Liver (tissue), 3 donors: ENCODE measurements around the gene FAAP24.
"Not testable (repeated sequence)": the region's sequence is repeated elsewhere in the genome, so short reads cannot be mapped to it uniquely, and the experiment has no call there.

Experiments
- EGR1 ChIP-seq, 2 donors: IDR thresholded peaks; 2 replicates each; pipeline ENCODE4 v1.6.1; 2016 to 2018; ENCODE audit warnings: antibody characterized with exemption in 2 of 2, low read depth in 2 of 2
- TF ChIP-seq, protein P1 (sequence below): fragments of 150-350 bp; IDR thresholded peaks from 2 replicates; pipeline ENCODE4 v1.5.1; 2017; ENCODE audit warnings: improper control_type of control experiment, low read depth, low read length; ENCODE audit not compliant: missing input control
- donor health status: healthy.
- donor health status: healthy.

- TF ChIP-seq EGR1 (IDR thresholded peaks at IDR 0.05; ENCODE audit: low read depth in 2 of 2), result not testable (repeated sequence)
- TF ChIP-seq, protein P1, sequence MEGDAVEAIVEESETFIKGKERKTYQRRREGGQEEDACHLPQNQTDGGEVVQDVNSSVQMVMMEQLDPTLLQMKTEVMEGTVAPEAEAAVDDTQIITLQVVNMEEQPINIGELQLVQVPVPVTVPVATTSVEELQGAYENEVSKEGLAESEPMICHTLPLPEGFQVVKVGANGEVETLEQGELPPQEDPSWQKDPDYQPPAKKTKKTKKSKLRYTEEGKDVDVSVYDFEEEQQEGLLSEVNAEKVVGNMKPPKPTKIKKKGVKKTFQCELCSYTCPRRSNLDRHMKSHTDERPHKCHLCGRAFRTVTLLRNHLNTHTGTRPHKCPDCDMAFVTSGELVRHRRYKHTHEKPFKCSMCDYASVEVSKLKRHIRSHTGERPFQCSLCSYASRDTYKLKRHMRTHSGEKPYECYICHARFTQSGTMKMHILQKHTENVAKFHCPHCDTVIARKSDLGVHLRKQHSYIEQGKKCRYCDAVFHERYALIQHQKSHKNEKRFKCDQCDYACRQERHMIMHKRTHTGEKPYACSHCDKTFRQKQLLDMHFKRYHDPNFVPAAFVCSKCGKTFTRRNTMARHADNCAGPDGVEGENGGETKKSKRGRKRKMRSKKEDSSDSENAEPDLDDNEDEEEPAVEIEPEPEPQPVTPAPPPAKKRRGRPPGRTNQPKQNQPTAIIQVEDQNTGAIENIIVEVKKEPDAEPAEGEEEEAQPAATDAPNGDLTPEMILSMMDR, result not testable (repeated sequence)
These were observed 5.8 kb downstream of the FAAP24 start for GRCh38 chr19:32977813-32978212.
